ENCODE measurements around the gene NLGN2.

NLGN2 gene

DNA sequence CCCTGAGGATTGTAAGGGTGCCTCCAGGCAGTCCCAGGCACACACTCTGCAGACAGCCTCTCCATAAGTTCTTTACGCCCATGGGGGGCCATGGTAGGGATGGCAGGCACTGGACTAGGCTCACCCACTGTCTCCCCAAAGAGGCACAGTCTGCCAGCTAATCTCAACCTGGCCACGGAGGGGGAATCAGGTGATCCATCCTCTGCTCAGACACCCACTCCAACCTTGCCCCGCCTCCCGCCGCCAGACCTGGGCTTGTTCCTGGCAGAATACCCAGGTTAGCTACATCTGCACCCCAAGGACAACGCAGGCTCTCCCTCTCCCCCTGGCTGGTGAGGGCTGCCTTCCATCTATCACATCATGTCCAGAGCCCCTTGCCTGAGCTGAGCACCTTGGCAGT, 1.2 kb downstream of the NLGN2 start:
- DNase-seq (ENCODE audit: low read depth, low spot score), result no peak
- no peak overlapping the region for H3K4me3 ChIP-seq (ENCODE audit: low read length)

DNA sequence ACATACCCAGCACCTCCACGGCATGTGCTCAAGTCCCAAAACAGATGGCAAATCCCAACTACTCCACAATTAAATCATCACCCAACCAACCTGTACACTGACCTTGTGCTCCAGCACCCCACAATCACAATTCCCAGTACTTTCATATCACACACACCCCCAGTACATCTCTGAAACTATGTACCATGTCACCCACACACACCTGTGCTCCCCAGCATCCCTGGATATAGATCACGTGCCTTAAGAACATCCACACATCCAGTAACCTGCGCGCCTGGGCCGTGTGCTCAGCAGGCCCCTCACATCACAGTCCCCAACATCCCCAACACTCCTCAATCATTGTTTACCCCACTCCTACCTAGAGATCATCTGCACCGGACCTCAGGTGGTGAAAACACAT, 2.1 kb downstream of the NLGN2 start:
- no peak overlapping the region for H3K4me3 ChIP-seq (ENCODE audit: low read length)
- no peak for DNase-seq (ENCODE audit: low read depth, low spot score)

DNA sequence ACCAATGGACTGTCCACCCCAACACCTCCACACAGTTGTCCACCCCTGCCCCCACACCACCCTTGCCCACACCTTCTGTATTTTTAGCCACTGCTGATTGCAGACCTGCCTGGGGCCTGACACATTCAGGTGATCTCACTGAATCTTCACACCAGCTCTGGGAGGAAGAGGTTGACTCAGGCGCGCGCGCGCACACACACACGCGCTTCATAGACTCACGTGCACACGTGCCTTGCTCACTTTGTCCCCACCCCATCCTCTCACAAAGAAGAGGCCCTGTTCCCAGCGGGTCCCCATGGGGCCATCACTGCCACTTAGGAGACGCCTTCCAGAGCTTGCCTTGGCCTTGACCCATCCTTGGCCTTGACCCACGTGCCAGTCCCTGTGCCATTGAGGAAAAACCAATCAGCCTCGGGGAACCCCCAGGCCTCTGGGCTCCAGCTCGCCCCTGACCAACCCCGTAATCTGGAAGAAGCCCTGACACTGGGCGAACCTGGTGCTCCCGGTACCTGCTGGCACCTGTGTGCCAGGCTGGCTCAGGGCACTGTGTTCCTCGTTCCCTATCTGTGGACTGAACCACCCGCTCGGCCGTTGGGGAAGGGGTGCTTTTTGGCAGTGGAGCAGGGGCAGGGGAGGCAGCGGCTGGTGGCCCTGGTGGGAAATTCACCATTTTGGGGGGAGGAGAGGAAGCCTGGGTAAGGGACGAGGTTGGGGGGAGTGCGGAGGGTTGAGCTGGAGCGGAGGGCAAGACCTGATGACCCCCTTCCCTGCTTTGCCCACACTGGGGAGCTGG, 3.2 kb downstream of the NLGN2 start:
- no peak overlapping the region for H3K4me3 ChIP-seq (ENCODE audit: low read length)
- DNase-seq (ENCODE audit: low read depth, low spot score), result no peak

DNA sequence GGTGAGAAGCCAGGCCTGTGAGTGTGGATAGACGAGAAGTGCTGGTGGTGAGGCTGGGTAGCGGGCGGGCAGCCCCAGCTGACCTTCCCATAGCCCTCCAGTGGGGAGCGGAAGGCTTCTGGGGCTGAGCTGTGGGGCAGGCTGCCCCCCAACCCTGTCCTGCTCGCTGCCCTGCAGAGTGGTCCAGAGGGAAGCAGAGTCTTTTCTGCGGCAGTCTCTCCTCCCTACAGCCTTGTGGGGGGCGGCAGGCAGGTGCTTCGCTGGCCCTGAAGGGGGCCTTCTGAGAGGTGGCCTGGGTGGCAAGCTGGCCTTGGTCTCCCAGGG, 3.7 kb downstream of the NLGN2 start:
- DNase-seq (ENCODE audit: low read depth, low spot score), result no peak
- H3K4me3 ChIP-seq (ENCODE audit: low read length), result no peak overlapping the region

DNA sequence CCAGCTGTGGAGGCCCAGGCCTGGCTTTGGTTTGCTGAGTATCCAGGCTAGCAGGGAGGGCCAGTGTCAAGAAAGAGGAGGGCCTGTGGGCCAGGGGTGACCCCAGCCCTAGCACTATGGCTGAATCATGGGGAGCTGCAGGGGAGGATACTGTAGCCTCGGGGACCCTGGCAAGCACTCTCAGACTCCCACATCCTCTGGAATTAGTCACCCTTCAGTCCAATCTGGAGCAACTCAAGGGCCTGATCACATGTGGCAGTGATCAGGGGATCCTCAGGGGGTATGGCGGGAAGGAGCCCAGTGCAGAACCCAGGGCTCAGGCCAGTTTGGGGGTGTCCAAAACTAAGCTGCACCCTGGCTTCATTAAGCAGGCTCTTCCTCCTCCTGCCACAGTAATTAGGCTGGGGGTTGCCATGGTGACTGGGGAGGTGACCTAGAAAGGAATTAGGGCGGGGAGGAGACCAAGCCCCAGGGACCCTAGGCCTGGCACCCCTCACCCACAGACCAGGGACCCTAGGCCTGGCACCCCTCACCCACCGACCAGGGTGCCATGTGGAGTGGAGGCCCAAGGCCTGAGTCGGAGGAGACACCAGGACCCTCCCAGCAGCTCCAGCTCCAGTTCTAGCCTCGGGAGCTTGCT, 5.8 kb downstream of the NLGN2 start:
- no peak overlapping the region for H3K4me3 ChIP-seq (ENCODE audit: low read length)
- DNase-seq (ENCODE audit: low read depth, low spot score), result no peak

DNA sequence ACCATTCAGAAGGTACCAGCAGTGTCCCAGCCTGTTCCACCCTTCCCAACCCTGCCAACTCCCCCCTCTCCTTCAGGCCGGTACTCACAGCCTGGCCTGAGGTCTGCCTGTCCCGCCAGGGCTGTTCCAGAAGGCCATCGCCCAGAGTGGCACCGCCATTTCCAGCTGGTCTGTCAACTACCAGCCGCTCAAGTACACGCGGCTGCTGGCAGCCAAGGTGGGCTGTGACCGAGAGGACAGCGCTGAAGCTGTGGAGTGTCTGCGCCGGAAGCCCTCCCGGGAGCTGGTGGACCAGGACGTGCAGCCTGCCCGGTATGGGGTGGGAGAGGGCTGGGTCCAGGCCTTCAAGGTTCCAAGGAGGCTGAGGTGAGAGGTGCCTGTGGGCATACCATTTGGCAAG, 7.2 kb downstream of the NLGN2 start:
- H3K4me3 ChIP-seq (ENCODE audit: low read length), result no peak overlapping the region
- no peak for DNase-seq (ENCODE audit: low read depth, low spot score)

DNA sequence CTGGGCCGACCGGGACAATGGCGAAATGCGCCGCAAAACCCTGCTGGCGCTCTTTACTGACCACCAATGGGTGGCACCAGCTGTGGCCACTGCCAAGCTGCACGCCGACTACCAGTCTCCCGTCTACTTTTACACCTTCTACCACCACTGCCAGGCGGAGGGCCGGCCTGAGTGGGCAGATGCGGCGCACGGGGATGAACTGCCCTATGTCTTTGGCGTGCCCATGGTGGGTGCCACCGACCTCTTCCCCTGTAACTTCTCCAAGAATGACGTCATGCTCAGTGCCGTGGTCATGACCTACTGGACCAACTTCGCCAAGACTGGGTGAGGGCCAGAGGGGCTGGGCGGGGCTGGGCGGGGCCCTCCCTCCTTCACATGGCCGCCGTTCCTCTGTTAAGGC, 8.1 kb downstream of the NLGN2 start:
- H3K4me3 ChIP-seq (ENCODE audit: low read length), result no peak overlapping the region
- no peak for DNase-seq (ENCODE audit: low read depth, low spot score)

DNA sequence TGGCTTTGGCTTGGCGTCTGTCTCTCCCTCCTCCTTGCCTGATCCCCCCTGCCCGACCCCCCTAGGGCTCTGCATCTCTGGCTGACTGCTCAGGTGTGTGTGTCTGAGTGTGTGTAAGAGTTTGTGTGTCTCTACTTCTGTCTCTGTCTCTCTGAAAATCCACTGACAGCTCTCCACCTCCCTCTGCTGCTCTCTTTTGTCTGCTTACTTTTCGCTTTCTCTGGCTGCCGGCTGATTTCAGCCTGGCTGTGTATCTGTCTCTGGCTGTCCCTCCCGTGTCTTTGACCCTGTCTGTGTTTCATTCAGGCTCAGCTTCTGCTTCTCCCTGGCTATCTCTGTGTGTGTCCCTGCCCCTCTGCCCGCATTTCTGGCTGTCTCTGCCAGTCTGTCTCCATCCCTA, 8.7 kb downstream of the NLGN2 start:
- DNase-seq (ENCODE audit: low read depth, low spot score), result no peak
- no peak overlapping the region for H3K4me3 ChIP-seq (ENCODE audit: low read length)

DNA sequence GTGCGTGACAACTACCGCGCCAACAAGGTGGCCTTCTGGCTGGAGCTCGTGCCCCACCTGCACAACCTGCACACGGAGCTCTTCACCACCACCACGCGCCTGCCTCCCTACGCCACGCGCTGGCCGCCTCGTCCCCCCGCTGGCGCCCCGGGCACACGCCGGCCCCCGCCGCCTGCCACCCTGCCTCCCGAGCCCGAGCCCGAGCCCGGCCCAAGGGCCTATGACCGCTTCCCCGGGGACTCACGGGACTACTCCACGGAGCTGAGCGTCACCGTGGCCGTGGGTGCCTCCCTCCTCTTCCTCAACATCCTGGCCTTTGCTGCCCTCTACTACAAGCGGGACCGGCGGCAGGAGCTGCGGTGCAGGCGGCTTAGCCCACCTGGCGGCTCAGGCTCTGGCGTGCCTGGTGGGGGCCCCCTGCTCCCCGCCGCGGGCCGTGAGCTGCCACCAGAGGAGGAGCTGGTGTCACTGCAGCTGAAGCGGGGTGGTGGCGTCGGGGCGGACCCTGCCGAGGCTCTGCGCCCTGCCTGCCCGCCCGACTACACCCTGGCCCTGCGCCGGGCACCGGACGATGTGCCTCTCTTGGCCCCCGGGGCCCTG, 9.5 kb downstream of the NLGN2 start:
- no peak for DNase-seq (ENCODE audit: low read depth, low spot score)
- H3K4me3 ChIP-seq (ENCODE audit: low read length), result no peak overlapping the region

DNA sequence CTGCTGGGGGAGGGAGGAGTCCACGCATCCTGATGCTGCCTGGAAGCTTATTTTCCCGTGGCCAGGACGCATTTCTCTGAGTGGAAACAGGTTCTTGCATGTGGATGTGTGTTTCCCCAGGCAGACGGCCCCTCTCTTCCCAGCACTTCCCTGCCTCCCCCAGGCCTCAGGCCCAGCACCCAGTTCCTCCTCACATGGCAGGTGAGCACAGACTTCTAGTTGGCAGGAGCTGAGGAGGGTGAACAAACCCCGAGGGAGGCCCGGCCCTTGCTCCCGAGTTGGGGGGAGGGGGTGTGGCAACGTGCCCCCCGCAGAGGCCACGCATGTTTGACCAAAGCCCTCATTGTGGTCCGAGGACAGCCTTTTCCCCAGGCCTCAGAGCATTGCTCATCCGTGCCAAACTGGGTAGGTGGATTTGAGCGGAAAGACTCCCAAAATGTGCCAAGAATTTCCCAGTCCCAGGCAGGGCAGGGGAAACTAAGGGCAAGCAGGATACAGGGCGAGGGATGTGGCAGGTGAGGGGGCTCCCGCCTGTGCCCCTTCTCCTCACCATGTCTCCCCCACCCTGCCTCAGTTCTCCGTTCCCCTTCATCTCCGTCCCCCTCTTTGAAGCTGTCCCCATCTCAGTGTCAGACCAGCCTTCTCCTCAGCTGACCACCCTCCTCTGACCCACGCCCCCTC, 11.0 kb downstream of the NLGN2 start:
- DNase-seq (ENCODE audit: low read depth, low spot score), result no peak
- H3K4me3 ChIP-seq (ENCODE audit: low read length), result no peak overlapping the region

DNA sequence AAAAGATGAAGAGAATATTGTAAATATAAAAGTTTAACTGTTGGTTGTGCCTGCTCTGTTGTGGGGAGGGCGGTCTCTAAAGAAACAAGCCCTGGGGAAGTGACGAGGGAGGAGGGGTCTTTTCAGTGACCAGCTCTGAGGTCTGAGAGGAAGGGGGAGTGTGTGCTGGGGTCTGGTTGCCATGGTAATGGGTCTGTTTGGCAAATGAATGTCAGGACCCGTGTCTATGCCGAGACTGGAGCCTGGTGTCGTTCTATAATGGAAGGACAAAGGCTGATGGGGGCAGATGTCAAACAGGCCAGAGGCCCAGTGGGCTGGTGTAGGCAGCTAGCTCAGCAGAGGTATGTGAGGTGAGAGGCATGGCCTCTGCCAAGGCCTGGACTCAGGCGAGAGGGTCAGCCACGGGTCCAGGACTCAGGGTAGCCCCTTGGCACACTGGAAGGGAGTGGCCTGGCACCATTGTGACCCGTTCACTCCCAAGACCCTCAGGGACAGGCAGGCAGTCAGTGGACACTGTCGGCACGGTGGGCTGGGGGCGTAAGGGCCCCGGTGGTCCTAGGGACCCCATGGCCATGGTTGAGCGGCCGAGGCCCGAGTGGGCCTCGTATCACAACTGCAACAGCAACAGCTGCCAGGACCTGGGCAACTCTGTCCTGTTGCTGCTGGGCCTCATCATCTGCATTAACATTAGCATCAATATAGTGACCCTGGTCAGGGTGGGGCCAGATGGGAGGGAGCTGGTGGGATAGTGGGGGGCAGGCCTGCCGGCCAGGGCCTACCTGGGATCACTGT, 12.4 kb downstream of the NLGN2 start, which contains the start of gene SPEM1:
TSS of gene SPEM1 (plus strand) at position 506 of the 792 bp plus-strand sequence. CDS start at position 567, 61 bp downstream.
- no peak within 1 kb of the TSS for H3K4me3 ChIP-seq (ENCODE audit: low read length)
- no peak for DNase-seq (ENCODE audit: low read depth, low spot score)

DNA sequence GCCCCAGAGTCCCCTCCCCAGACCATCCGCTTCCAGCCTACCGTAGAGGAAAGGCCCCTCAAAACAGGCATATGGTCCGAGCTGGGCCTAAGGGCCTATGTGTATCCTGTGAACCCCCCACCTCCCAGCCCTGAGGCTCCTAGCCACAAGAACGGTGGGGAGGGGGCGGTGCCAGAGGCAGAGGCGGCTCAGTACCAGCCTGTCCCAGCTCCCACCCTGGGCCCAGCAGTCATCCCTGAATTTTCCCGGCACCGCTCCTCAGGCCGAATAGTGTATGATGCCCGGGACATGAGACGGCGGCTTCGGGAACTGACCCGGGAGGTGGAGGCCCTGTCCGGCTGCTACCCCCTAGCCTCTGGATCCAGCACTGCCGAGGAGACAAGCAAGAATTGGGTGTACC, 13.5 kb downstream of the NLGN2 start:
- no peak for DNase-seq (ENCODE audit: low read depth, low spot score)
- no peak overlapping the region for H3K4me3 ChIP-seq (ENCODE audit: low read length)

DNA sequence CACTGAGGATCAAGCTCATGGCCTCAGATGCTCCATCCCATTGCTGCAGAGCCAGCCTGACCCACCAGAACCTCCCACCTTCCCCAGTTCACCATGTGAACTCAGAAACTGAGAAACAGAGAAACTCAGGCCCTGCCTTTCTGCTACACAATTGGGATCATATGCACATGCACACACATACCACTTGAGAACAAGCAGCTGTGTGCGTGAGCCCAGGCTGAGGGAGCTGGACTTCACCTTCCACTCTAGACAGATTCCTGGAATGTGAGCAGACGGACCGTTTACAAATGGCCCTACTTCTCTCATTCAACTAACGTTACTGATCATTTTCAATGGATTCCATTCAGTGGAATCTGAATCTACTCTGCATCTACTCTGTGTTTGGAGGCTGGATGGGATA, 16.0 kb downstream of the NLGN2 start:
- H3K4me3 ChIP-seq (ENCODE audit: low read length), result no peak overlapping the region
- no peak for DNase-seq (ENCODE audit: low read depth, low spot score)

DNA sequence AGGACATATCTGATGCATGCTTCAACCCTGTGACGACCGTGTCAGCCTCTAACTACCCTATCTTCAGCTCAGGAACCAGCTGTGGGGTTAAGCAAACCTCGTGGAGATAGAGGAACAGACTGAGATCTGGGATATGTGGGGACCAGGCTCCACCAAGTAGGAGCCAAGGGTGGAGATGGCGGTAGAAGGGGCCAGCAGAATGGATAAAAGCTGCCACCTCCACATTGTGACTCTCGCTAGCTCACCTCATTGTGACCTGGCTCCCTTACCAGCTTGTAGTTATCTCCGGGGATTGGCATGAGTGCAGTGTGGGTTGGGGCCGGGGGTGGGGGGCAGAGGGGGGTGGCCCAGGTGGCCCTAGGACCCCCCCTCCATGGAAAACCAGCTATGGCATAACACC, 17.7 kb downstream of the NLGN2 start, which contains the start of gene SPEM2:
TSS of gene SPEM2 (plus strand) at position 301 of the 400 bp plus-strand sequence. CDS start at position 374, 73 bp downstream.
- no peak for DNase-seq (ENCODE audit: low read depth, low spot score)
- no peak within 1 kb of the TSS for H3K4me3 ChIP-seq (ENCODE audit: low read length)

DNA sequence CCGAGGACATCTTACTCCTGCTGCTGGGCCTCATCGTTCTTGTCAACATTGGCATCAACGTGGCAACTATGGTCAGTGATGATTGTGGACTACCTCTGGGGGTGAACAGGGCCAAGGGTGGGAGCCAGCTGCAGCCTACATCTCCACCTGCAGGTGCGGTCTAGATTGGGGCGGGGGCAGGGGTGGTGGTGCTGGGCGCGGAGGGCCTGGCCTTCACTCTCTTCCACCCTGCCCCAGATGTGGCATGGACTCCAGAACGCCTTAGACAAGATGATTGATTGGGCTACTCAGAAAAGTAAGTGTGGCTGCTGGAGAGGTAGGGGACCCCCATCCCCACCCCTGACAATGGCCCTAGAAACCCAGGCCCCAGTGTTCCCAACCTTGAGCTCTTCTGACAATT, 18.1 kb downstream of the NLGN2 start:
- DNase-seq (ENCODE audit: low read depth, low spot score), result no peak

DNA sequence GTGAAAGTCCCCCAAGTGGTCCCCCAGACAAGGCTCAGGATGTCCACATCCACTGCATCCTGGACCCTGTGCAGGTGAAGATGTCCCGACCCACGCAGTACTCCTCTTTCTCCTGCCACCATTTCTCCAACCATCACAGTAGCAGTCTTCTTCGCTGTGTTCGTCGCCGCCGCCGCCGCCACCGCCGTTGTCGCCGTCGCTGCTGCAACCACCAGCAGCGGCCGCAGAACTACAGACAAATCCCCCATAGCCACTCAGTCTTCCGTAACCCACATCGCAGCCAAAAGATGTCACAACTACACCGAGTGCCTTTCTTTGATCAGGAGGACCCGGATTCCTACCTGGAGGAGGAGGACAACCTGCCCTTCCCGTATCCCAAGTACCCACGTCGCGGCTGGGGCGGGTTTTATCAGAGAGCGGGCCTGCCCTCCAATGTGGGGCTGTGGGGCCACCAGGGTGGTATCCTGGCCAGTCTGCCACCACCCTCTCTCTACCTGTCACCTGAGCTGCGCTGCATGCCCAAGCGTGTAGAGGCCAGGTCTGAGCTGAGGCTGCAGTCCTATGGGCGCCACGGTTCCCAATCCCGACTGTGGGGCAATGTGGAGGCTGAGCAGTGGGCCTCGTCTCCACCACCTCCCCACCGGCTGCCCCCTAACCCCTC, 18.7 kb downstream of the NLGN2 start:
- DNase-seq (ENCODE audit: low read depth, low spot score), result no peak
- H3K4me3 ChIP-seq (ENCODE audit: low read length), result no peak overlapping the region

More for the DNA sequence above, 18.1 kb downstream of the NLGN2 start:
- no peak overlapping the region for H3K4me3 ChIP-seq (ENCODE audit: low read length)

DNA sequence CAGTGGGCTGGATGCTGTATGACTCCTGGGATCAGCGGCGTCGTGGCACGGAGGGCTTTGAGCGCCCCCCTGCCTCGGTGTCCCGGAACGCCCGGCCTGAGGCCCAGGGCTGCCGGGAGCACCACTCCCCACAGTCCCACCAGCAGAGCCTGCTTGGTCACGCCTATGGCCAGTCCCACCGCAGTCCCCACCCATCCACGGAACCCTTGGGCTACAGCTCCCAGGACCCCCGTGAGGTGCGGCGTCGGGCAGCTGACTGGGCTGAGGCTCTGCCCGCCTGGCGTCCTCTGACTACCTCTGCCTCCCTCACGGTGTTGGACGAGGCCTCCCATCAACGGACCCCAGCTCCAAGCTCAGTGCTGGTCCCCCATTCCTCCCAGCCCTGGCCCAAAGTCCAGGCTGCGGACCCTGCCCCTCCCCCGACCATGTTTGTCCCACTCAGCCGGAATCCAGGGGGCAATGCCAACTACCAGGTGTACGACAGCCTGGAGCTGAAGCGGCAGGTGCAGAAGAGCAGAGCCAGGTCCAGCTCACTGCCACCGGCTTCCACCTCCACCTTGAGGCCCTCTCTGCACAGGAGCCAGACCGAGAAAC, 19.3 kb downstream of the NLGN2 start:
- H3K4me3 ChIP-seq (ENCODE audit: low read length), result no peak overlapping the region
- no peak for DNase-seq (ENCODE audit: low read depth, low spot score)

DNA sequence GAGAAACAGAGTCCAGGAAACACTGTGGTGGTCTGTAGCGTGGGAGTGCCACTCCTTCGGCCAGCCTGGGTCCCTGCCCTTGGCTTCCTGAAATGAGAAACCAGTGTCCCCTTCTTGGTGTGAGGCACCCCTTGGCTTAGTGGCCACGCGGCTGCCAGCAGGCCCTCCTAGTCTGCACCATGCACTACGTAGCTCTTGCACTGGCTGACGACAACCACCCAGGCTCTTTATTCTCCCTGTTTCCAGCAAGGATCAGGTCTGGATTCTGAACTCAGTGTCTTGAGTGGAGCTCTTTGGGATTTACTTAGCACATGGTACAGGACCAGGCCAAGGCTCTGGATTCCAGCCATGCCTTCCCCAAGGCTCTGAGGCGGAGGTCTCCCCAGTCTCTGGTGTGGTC, 19.9 kb downstream of the NLGN2 start:
- H3K4me3 ChIP-seq (ENCODE audit: low read length), result no peak overlapping the region
- DNase-seq (ENCODE audit: low read depth, low spot score), result no peak

All from Jurkat, Clone E6-1 (cell line).